ENCODE data around the gene ACACA.

The ACACA gene

GRCh38 chr17:37214416-37214815 lies 192.2 kb downstream of the ACACA start:
- Histone ChIP-seq H3K9ac (ENCODE audit: low read length) (no peak overlapping the region), H3K27ac (ENCODE audit: low read length) (no peak overlapping the region), H3K4me3 (ENCODE audit: low read length) (no peak overlapping the region), H3K9me3 (ENCODE audit: control insufficient read depth, low read depth, low read length) (no peaks in the 10 kb centered on the region), H3K36me3 (ENCODE audit: control insufficient read depth, low read depth, low read length) (peaks cover 26% of the 10 kb centered on the region), H3K4me1 (ENCODE audit: control insufficient read depth, low read depth, low read length) (peaks cover 24% of the 10 kb centered on the region), H3K27me3 (ENCODE audit: control insufficient read depth, insufficient read depth, low read length) (no peaks in the 10 kb centered on the region)

GRCh38 chr17:37213927-37214326 lies 192.7 kb downstream of the ACACA start:
- Histone ChIP-seq H3K36me3 (ENCODE audit: control insufficient read depth, low read depth, low read length) (peaks cover 28% of the 10 kb centered on the region), H3K27ac (ENCODE audit: low read length) (no peak overlapping the region), H3K4me1 (ENCODE audit: control insufficient read depth, low read depth, low read length) (peaks cover 20% of the 10 kb centered on the region), H3K4me3 (ENCODE audit: low read length) (no peak overlapping the region), H3K27me3 (ENCODE audit: control insufficient read depth, insufficient read depth, low read length) (no peaks in the 10 kb centered on the region), H3K9me3 (ENCODE audit: control insufficient read depth, low read depth, low read length) (no peaks in the 10 kb centered on the region), H3K9ac (ENCODE audit: low read length) (no peak overlapping the region)

- Histone ChIP-seq H3K9ac (ENCODE audit: low read length) (no peak overlapping the region), H3K27me3 (ENCODE audit: control insufficient read depth, insufficient read depth, low read length) (no peaks in the 10 kb centered on the region), H3K36me3 (ENCODE audit: control insufficient read depth, low read depth, low read length) (peaks cover 45% of the 10 kb centered on the region), H3K9me3 (ENCODE audit: control insufficient read depth, low read depth, low read length) (no peaks in the 10 kb centered on the region), H3K27ac (ENCODE audit: low read length) (no peak overlapping the region), H3K4me3 (ENCODE audit: low read length) (no peak overlapping the region), H3K4me1 (ENCODE audit: control insufficient read depth, low read depth, low read length) (peaks cover 20% of the 10 kb centered on the region)
Measured at GRCh38 chr17:37212179-37212578, 194.5 kb downstream of the ACACA start.

- Histone ChIP-seq H3K4me1 (ENCODE audit: control insufficient read depth, low read depth, low read length) (peaks cover 20% of the 10 kb centered on the region), H3K36me3 (ENCODE audit: control insufficient read depth, low read depth, low read length) (peaks cover 54% of the 10 kb centered on the region), H3K9ac (ENCODE audit: low read length) (no peak overlapping the region), H3K27ac (ENCODE audit: low read length) (no peak overlapping the region), H3K4me3 (ENCODE audit: low read length) (no peak overlapping the region), H3K9me3 (ENCODE audit: control insufficient read depth, low read depth, low read length) (no peaks in the 10 kb centered on the region), H3K27me3 (ENCODE audit: control insufficient read depth, insufficient read depth, low read length) (no peaks in the 10 kb centered on the region)
Measured at GRCh38 chr17:37211136-37211535, 195.5 kb downstream of the ACACA start.

- peaks cover 78% of the 10 kb centered on the region for H3K36me3 ChIP-seq (ENCODE audit: control insufficient read depth, low read depth, low read length)
- H3K4me1 ChIP-seq (ENCODE audit: control insufficient read depth, low read depth, low read length) = peaks cover 3% of the 10 kb centered on the region
- H3K27ac ChIP-seq (ENCODE audit: low read length) = no peak overlapping the region
- H3K9me3 ChIP-seq (ENCODE audit: control insufficient read depth, low read depth, low read length) = no peaks in the 10 kb centered on the region
- H3K27me3 ChIP-seq (ENCODE audit: control insufficient read depth, insufficient read depth, low read length) = no peaks in the 10 kb centered on the region
- no peak overlapping the region for H3K4me3 ChIP-seq (ENCODE audit: low read length)
- H3K9ac ChIP-seq (ENCODE audit: low read length) = no peak overlapping the region
Measured at GRCh38 chr17:37207103-37207502, 199.5 kb downstream of the ACACA start.

- Histone ChIP-seq H3K36me3 (ENCODE audit: control insufficient read depth, low read depth, low read length) (peaks cover 80% of the 10 kb centered on the region), H3K9me3 (ENCODE audit: control insufficient read depth, low read depth, low read length) (no peaks in the 10 kb centered on the region), H3K27me3 (ENCODE audit: control insufficient read depth, insufficient read depth, low read length) (no peaks in the 10 kb centered on the region), H3K9ac (ENCODE audit: low read length) (no peak overlapping the region), H3K27ac (ENCODE audit: low read length) (no peak overlapping the region), H3K4me1 (ENCODE audit: control insufficient read depth, low read depth, low read length) (no peaks in the 10 kb centered on the region), H3K4me3 (ENCODE audit: low read length) (no peak overlapping the region)
Measured at GRCh38 chr17:37206299-37206698, 200.3 kb downstream of the ACACA start.

- Histone ChIP-seq H3K27me3 (ENCODE audit: control insufficient read depth, insufficient read depth, low read length) (no peaks in the 10 kb centered on the region), H3K36me3 (ENCODE audit: control insufficient read depth, low read depth, low read length) (peaks cover 53% of the 10 kb centered on the region), H3K4me3 (ENCODE audit: low read length) (no peak overlapping the region)
Measured at GRCh38 chr17:37200497-37200896, 206.1 kb downstream of the ACACA start.

GRCh38 chr17:37197336-37197735 lies 209.3 kb downstream of the ACACA start:
- no peaks in the 10 kb centered on the region for H3K27me3 ChIP-seq (ENCODE audit: control insufficient read depth, insufficient read depth, low read length)
- no peak overlapping the region for H3K9ac ChIP-seq (ENCODE audit: low read length)
- no peak overlapping the region for H3K27ac ChIP-seq (ENCODE audit: low read length)
- H3K4me1 ChIP-seq (ENCODE audit: control insufficient read depth, low read depth, low read length) = no peaks in the 10 kb centered on the region
- no peaks in the 10 kb centered on the region for H3K9me3 ChIP-seq (ENCODE audit: control insufficient read depth, low read depth, low read length)
- H3K36me3 ChIP-seq (ENCODE audit: control insufficient read depth, low read depth, low read length) = peaks cover 37% of the 10 kb centered on the region
- no peak overlapping the region for H3K4me3 ChIP-seq (ENCODE audit: low read length)

More at GRCh38 chr17:37200497-37200896, 206.1 kb downstream of the ACACA start:
- Histone ChIP-seq H3K9ac (ENCODE audit: low read length) (no peak overlapping the region), H3K4me1 (ENCODE audit: control insufficient read depth, low read depth, low read length) (no peaks in the 10 kb centered on the region), H3K9me3 (ENCODE audit: control insufficient read depth, low read depth, low read length) (no peaks in the 10 kb centered on the region), H3K27ac (ENCODE audit: low read length) (no peak overlapping the region)

GRCh38 chr17:37194208-37194607 lies 212.4 kb downstream of the ACACA start:
- H3K27me3 ChIP-seq (ENCODE audit: control insufficient read depth, insufficient read depth, low read length) = no peaks in the 10 kb centered on the region
- H3K36me3 ChIP-seq (ENCODE audit: control insufficient read depth, low read depth, low read length) = peaks cover 39% of the 10 kb centered on the region
- no peaks in the 10 kb centered on the region for H3K9me3 ChIP-seq (ENCODE audit: control insufficient read depth, low read depth, low read length)
- H3K4me1 ChIP-seq (ENCODE audit: control insufficient read depth, low read depth, low read length) = no peaks in the 10 kb centered on the region
- no peak overlapping the region for H3K4me3 ChIP-seq (ENCODE audit: low read length)
- H3K27ac ChIP-seq (ENCODE audit: low read length) = no peak overlapping the region
- H3K9ac ChIP-seq (ENCODE audit: low read length) = no peak overlapping the region

GRCh38 chr17:37191219-37191618 lies 215.4 kb downstream of the ACACA start:
- Histone ChIP-seq H3K9ac (ENCODE audit: low read length) (no peak overlapping the region), H3K36me3 (ENCODE audit: control insufficient read depth, low read depth, low read length) (peaks cover 58% of the 10 kb centered on the region), H3K27ac (ENCODE audit: low read length) (no peak overlapping the region)

GRCh38 chr17:37190493-37190892 lies 216.1 kb downstream of the ACACA start:
- no peak overlapping the region for H3K4me3 ChIP-seq (ENCODE audit: low read length)
- H3K4me1 ChIP-seq (ENCODE audit: control insufficient read depth, low read depth, low read length) = no peaks in the 10 kb centered on the region
- peaks cover 60% of the 10 kb centered on the region for H3K36me3 ChIP-seq (ENCODE audit: control insufficient read depth, low read depth, low read length)
- H3K9ac ChIP-seq (ENCODE audit: low read length) = no peak overlapping the region
- no peak overlapping the region for H3K27ac ChIP-seq (ENCODE audit: low read length)
- H3K9me3 ChIP-seq (ENCODE audit: control insufficient read depth, low read depth, low read length) = no peaks in the 10 kb centered on the region
- no peaks in the 10 kb centered on the region for H3K27me3 ChIP-seq (ENCODE audit: control insufficient read depth, insufficient read depth, low read length)

More at GRCh38 chr17:37191219-37191618, 215.4 kb downstream of the ACACA start:
- Histone ChIP-seq H3K27me3 (ENCODE audit: control insufficient read depth, insufficient read depth, low read length) (no peaks in the 10 kb centered on the region), H3K9me3 (ENCODE audit: control insufficient read depth, low read depth, low read length) (no peaks in the 10 kb centered on the region), H3K4me3 (ENCODE audit: low read length) (no peak overlapping the region), H3K4me1 (ENCODE audit: control insufficient read depth, low read depth, low read length) (no peaks in the 10 kb centered on the region)

- no peak overlapping the region for H3K27ac ChIP-seq (ENCODE audit: low read length)
- no peak overlapping the region for H3K4me3 ChIP-seq (ENCODE audit: low read length)
- H3K9me3 ChIP-seq (ENCODE audit: control insufficient read depth, low read depth, low read length) = no peaks in the 10 kb centered on the region
- no peak overlapping the region for H3K9ac ChIP-seq (ENCODE audit: low read length)
- H3K4me1 ChIP-seq (ENCODE audit: control insufficient read depth, low read depth, low read length) = no peaks in the 10 kb centered on the region
- H3K36me3 ChIP-seq (ENCODE audit: control insufficient read depth, low read depth, low read length) = peaks cover 57% of the 10 kb centered on the region
- H3K27me3 ChIP-seq (ENCODE audit: control insufficient read depth, insufficient read depth, low read length) = no peaks in the 10 kb centered on the region
Measured at GRCh38 chr17:37188157-37188556, 218.5 kb downstream of the ACACA start.
